ENCODE measurements around the gene RMND5A. TPM values are rescaled to one million over a fixed set of nuclear protein-coding genes. Genes with fewer than 3 reads are reported as not detected.

Gene RMND5A
- total RNA-seq, 1 donor from 2014 or later, result 49.6 TPM

- peaks cover 72% of the 10 kb centered on the region for H3K27me3 Mint-ChIP-seq
- H3K4me1 Mint-ChIP-seq (ENCODE audit: low read depth), result peaks cover 5% of the 10 kb centered on the region
- H3K9me3 Mint-ChIP-seq (ENCODE audit: low read depth), result peaks cover 23% of the 10 kb centered on the region
- H3K27ac Mint-ChIP-seq, result no peak overlapping the region
- TF ChIP-seq CTCF (IDR thresholded peaks at IDR 0.05; ENCODE audit: unreplicated experiment), result no peak
- no peak overlapping the region for H3K4me3 Mint-ChIP-seq (ENCODE audit: low read depth)
- DNase-seq (ENCODE audit: low spot score, unreplicated experiment), result no peak
- peaks cover 7% of the 10 kb centered on the region for H3K36me3 Mint-ChIP-seq (ENCODE audit: insufficient read depth)
Measured at GRCh38 chr2:86793752-86794151, 73.7 kb downstream of the RMND5A start.

GRCh38 chr2:86794861-86795260 lies 74.8 kb downstream of the RMND5A start:
- DNase-seq (ENCODE audit: low spot score, unreplicated experiment), result no peak
- peaks cover 65% of the 10 kb centered on the region for H3K27me3 Mint-ChIP-seq
- H3K9me3 Mint-ChIP-seq (ENCODE audit: low read depth), result peaks cover 23% of the 10 kb centered on the region
- no peak overlapping the region for H3K27ac Mint-ChIP-seq
- H3K36me3 Mint-ChIP-seq (ENCODE audit: insufficient read depth), result peaks cover 7% of the 10 kb centered on the region
- no peak overlapping the region for H3K4me3 Mint-ChIP-seq (ENCODE audit: low read depth)
- no peak for TF ChIP-seq CTCF (IDR thresholded peaks at IDR 0.05; ENCODE audit: unreplicated experiment)
- H3K4me1 Mint-ChIP-seq (ENCODE audit: low read depth), result peaks cover 5% of the 10 kb centered on the region

GRCh38 chr2:86800856-86801567 lies 80.9 kb downstream of the RMND5A start:
- peaks cover 12% of the 10 kb centered on the region for H3K9me3 Mint-ChIP-seq (ENCODE audit: low read depth)
- no peak for TF ChIP-seq CTCF (IDR thresholded peaks at IDR 0.05; ENCODE audit: unreplicated experiment)
- no peak overlapping the region for H3K27ac Mint-ChIP-seq
- H3K4me3 Mint-ChIP-seq (ENCODE audit: low read depth), result no peak overlapping the region
- DNase-seq (ENCODE audit: low spot score, unreplicated experiment), result no peak
- no peaks in the 10 kb centered on the region for H3K4me1 Mint-ChIP-seq (ENCODE audit: low read depth)
- peaks cover 19% of the 10 kb centered on the region for H3K27me3 Mint-ChIP-seq
- peaks cover 6% of the 10 kb centered on the region for H3K36me3 Mint-ChIP-seq (ENCODE audit: insufficient read depth)

- Mint-ChIP-seq H3K27ac (no peak overlapping the region), H3K27me3 (peaks cover 31% of the 10 kb centered on the region), H3K4me3 (ENCODE audit: low read depth) (no peak overlapping the region), H3K36me3 (ENCODE audit: insufficient read depth) (no peaks in the 10 kb centered on the region), H3K9me3 (ENCODE audit: low read depth) (no peaks in the 10 kb centered on the region), H3K4me1 (ENCODE audit: low read depth) (peaks cover 6% of the 10 kb centered on the region)
- no peak for TF ChIP-seq CTCF (IDR thresholded peaks at IDR 0.05; ENCODE audit: unreplicated experiment)
- no peak for DNase-seq (ENCODE audit: low spot score, unreplicated experiment)
Measured at GRCh38 chr2:86806059-86806857, 86.2 kb downstream of the RMND5A start.

GRCh38 chr2:86807133-86807467 lies 87.0 kb downstream of the RMND5A start:
- Mint-ChIP-seq H3K4me3 (ENCODE audit: low read depth) (peak overlapping the region; percentile 93), H3K27me3 (peaks cover 31% of the 10 kb centered on the region), H3K27ac (no peak overlapping the region), H3K36me3 (ENCODE audit: insufficient read depth) (no peaks in the 10 kb centered on the region), H3K4me1 (ENCODE audit: low read depth) (peaks cover 6% of the 10 kb centered on the region), H3K9me3 (ENCODE audit: low read depth) (no peaks in the 10 kb centered on the region)
- no peak for TF ChIP-seq CTCF (IDR thresholded peaks at IDR 0.05; ENCODE audit: unreplicated experiment)
- no peak for DNase-seq (ENCODE audit: low spot score, unreplicated experiment)

All from progenitor cell of endocrine pancreas (in vitro differentiated cells).